Activated CD4-positive, CD25-positive, alpha-beta regulatory T cell treated with anti-CD3 and anti-CD28 coated beads, Interleukin-2, amount 50 U/mL, for 16 hours (primary cell): ENCODE measurements around the gene FAHD2A.
"Not testable (repeated sequence)": the region's sequence is repeated elsewhere in the genome, so short reads cannot be mapped to it uniquely, and the experiment has no call there.

Experiments used
- DNase-seq: peaks from one replicate; pipeline ENCODE4 v3.0.0-alpha.2; 2020; ENCODE audit warnings: low read depth, low spot score

The FAHD2A gene

GRCh38 chr2:95435162-95435871, 32.8 kb downstream of the FAHD2A start:
- DNase-seq = not testable (repeated sequence)

- not testable (repeated sequence) for DNase-seq
These were observed 33.3 kb downstream of the FAHD2A start for GRCh38 chr2:95435872-95436209.

- DNase-seq = not testable (repeated sequence)
These were observed 40.1 kb downstream of the FAHD2A start for GRCh38 chr2:95442474-95443099.

- DNase-seq = not testable (repeated sequence)
These were observed 42.8 kb downstream of the FAHD2A start for GRCh38 chr2:95445317-95445716.

GRCh38 chr2:95463292-95463691, 60.8 kb downstream of the FAHD2A start:
- not testable (repeated sequence) for DNase-seq
